CD4-positive, alpha-beta T cell treated with Interleukin-6 for 4 hours (primary cell): ENCODE results near the gene PLEKHA8.
"Not testable (repeated sequence)": the region's sequence is repeated elsewhere in the genome, so short reads cannot be mapped to it uniquely, and the experiment has no call there.

Experiments used
- DNase-seq: peaks from one replicate; pipeline ENCODE4 v3.0.0-alpha.2; 2020; ENCODE audit warnings: mixed read lengths

The PLEKHA8 gene

GRCh38 chr7:30068117-30068516 is 39.9 kb downstream of the PLEKHA8 start:
- no peak for DNase-seq

- no peak for DNase-seq
Measured at GRCh38 chr7:30069096-30069867, 41.1 kb downstream of the PLEKHA8 start.

GRCh38 chr7:30070052-30070451 is 41.8 kb downstream of the PLEKHA8 start:
- no peak for DNase-seq

GRCh38 chr7:30072735-30073134 is 44.5 kb downstream of the PLEKHA8 start:
- no peak for DNase-seq

- no peak for DNase-seq
Measured at GRCh38 chr7:30074422-30075030, 46.3 kb downstream of the PLEKHA8 start.

- DNase-seq: no peak
Measured at GRCh38 chr7:30076411-30076810, 48.2 kb downstream of the PLEKHA8 start.

- no peak for DNase-seq
Measured at GRCh38 chr7:30078280-30078679, 50.1 kb downstream of the PLEKHA8 start.

GRCh38 chr7:30079880-30080279 is 51.7 kb downstream of the PLEKHA8 start:
- DNase-seq: no peak

- DNase-seq: no peak
Measured at GRCh38 chr7:30080818-30081217, 52.6 kb downstream of the PLEKHA8 start.

- DNase-seq: no peak
Measured at GRCh38 chr7:30082686-30083085, 54.5 kb downstream of the PLEKHA8 start.

- no peak for DNase-seq
Measured at GRCh38 chr7:30083334-30083733, 55.1 kb downstream of the PLEKHA8 start.

GRCh38 chr7:30084212-30084611 is 56.0 kb downstream of the PLEKHA8 start:
- DNase-seq: no peak

- no peak for DNase-seq
Measured at GRCh38 chr7:30086529-30086928, 58.3 kb downstream of the PLEKHA8 start.

GRCh38 chr7:30087371-30087770 is 59.2 kb downstream of the PLEKHA8 start:
- no peak for DNase-seq

- DNase-seq: no peak
Measured at GRCh38 chr7:30088362-30088761, 60.1 kb downstream of the PLEKHA8 start.

GRCh38 chr7:30090111-30090510 is 61.9 kb downstream of the PLEKHA8 start:
- DNase-seq: no peak

- DNase-seq: no peak
Measured at GRCh38 chr7:30091491-30091912, 63.3 kb downstream of the PLEKHA8 start.

GRCh38 chr7:30091987-30092386 is 63.8 kb downstream of the PLEKHA8 start:
- no peak for DNase-seq

GRCh38 chr7:30093420-30093952 is 65.3 kb downstream of the PLEKHA8 start:
- DNase-seq: no peak

GRCh38 chr7:30098599-30098998 is 70.4 kb downstream of the PLEKHA8 start:
- DNase-seq: not testable (repeated sequence)

- no peak for DNase-seq
Measured at GRCh38 chr7:30102281-30102680, 74.1 kb downstream of the PLEKHA8 start.

- DNase-seq: no peak
Measured at GRCh38 chr7:30104157-30104556, 75.9 kb downstream of the PLEKHA8 start.

- no peak for DNase-seq
Measured at GRCh38 chr7:30112103-30112713, 84.0 kb downstream of the PLEKHA8 start.

GRCh38 chr7:30113144-30113543 is 84.9 kb downstream of the PLEKHA8 start:
- DNase-seq: no peak
